ENCODE measurements around the gene PIGB. TPM values are rescaled to one million over a fixed set of nuclear protein-coding genes. Genes with fewer than 3 reads are reported as not detected.
"Not testable (repeated sequence)": the region's sequence is repeated elsewhere in the genome, so short reads cannot be mapped to it uniquely, and the experiment has no call there.

The PIGB gene
- total RNA-seq, 1 donor from 2014 or later = 8.6 TPM

DNA sequence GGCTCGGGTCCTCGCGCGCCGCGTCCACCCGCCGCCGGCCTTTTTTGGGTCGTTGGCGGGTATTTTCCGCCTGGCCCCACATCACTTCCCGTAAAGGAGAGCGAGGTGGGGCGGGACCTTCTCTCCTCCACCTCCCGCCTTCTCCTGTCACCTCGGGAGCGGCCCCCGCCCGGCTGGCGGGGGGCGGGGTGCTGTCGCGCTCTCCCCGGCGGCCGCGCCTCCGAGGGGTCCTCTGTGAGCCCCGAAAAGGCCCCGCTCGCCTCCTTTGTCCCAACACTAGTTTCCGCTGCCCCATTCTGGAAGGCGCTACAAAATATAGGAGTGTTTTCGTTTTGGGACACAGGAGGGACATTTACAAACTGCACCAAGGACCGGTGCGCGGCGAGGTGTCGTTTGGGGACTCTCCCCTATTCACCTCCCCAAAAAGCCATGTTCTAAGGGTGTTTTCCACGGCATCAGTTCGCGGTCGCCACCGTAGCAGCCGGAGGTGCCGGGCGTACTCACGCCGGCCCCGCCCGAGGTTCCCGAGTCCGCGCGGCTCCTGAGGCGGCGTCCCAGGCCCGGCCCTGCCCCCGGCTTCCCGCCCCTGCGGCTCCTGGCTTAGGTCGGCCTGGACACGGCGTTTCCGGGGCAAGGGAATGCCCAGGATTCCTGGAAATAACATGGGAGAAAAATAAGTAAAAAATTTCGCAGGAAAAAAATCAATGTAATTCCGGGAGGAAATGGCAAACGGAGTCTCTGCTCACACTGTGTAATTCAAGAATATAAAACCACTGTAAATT is 29.1 kb upstream of the PIGB start, which contains the start of gene RAB27A:
Gene RAB27A (minus strand): TSS at position 68 of the 782 bp plus-strand sequence. CDS start 54,879 bp downstream, outside the sequence.
- H3K27me3 ChIP-seq = no peaks in the 10 kb centered on the region
- peak within 1 kb of the TSS; percentile 80 for H3K4me3 ChIP-seq
- H3K36me3 ChIP-seq = no peaks in the 10 kb centered on the region
- no peaks in the 10 kb centered on the region for H3K9me3 ChIP-seq
- DNase-seq (peak; percentile 92), ATAC-seq (peak; percentile 90)
- H3K27ac ChIP-seq = peak within 1 kb of the TSS; percentile 94
- intact Hi-C loops (cut with DNase I) = loop anchor here (5.0 kb wide), 1 partner anchor 73 kb away; no protein-coding TSS in a partner anchor
- H3K4me1 ChIP-seq = peaks cover 4% of the 10 kb centered on the region
- TF ChIP-seq, protein P1, sequence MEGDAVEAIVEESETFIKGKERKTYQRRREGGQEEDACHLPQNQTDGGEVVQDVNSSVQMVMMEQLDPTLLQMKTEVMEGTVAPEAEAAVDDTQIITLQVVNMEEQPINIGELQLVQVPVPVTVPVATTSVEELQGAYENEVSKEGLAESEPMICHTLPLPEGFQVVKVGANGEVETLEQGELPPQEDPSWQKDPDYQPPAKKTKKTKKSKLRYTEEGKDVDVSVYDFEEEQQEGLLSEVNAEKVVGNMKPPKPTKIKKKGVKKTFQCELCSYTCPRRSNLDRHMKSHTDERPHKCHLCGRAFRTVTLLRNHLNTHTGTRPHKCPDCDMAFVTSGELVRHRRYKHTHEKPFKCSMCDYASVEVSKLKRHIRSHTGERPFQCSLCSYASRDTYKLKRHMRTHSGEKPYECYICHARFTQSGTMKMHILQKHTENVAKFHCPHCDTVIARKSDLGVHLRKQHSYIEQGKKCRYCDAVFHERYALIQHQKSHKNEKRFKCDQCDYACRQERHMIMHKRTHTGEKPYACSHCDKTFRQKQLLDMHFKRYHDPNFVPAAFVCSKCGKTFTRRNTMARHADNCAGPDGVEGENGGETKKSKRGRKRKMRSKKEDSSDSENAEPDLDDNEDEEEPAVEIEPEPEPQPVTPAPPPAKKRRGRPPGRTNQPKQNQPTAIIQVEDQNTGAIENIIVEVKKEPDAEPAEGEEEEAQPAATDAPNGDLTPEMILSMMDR (IDR thresholded peaks at IDR 0.05) = no peak

DNA sequence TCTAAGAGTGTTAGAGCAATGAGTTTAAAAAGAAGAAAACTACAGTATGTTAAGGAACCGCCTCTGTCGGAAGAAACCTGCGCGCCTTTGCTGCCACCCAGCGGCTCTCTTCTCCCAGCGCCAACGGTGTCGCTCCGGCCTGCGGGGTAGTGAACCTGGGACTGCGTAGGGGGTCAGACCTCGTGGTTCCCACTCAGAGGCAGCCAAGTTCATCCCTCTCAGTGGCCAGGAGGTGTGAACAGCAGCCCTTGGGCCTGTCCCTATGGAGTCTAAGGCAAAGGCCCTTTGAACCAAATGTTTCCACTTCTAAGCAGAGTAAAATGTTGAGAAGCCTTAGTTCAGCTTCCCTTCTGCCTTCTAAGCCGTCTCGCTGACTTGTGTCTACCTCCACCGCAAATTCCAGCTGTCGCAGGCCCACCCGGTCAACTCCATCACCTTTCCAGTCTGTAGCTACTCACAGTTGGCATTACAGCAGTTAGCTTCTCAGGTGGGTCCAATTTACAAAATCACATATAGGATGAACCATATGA is 28.4 kb upstream of the PIGB start:
- H3K27me3 ChIP-seq = no peaks in the 10 kb centered on the region
- intact Hi-C loops (cut with DNase I) = loop anchor here (5.0 kb wide), 1 partner anchor 73 kb away; no protein-coding TSS in a partner anchor
- DNase-seq (peak; percentile 93), ATAC-seq (peak; percentile 90)
- peak overlapping the region; percentile 94 for H3K27ac ChIP-seq
- no peaks in the 10 kb centered on the region for H3K36me3 ChIP-seq
- H3K4me3 ChIP-seq = peak overlapping the region; percentile 80
- H3K9me3 ChIP-seq = no peaks in the 10 kb centered on the region
- TF ChIP-seq, protein P1 (IDR thresholded peaks at IDR 0.05) = peak; percentile 94
- H3K4me1 ChIP-seq = peaks cover 4% of the 10 kb centered on the region

DNA sequence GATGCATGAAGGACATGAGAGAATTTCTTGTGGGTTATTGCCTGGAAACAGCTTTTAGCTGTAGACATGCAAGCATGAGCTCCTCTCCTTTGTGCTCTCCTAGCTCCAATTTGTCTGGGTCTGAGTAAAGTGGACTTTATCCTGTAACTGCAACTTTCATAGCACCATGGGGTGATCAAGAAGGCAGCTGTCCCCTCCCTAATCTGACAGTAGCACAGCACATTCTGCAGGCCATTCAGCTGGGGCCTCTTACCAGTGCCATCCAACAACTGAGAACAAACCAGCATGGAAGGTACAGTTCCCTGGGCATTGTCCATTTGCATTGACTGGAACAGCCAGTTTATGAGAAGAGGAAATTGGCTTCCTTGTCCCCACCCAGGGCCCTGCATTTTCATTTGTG is 21.7 kb upstream of the PIGB start:
- ATAC-seq = no peak
- intact Hi-C loops (cut with DNase I) = no loop called here
- DNase-seq = no peak
- H3K27me3 ChIP-seq = no peaks in the 10 kb centered on the region
- no peaks in the 10 kb centered on the region for H3K4me1 ChIP-seq
- no peak overlapping the region for H3K4me3 ChIP-seq
- TF ChIP-seq, protein P1 (IDR thresholded peaks at IDR 0.05) = no peak
- H3K27ac ChIP-seq = no peak overlapping the region
- H3K36me3 ChIP-seq = no peaks in the 10 kb centered on the region
- no peaks in the 10 kb centered on the region for H3K9me3 ChIP-seq

DNA sequence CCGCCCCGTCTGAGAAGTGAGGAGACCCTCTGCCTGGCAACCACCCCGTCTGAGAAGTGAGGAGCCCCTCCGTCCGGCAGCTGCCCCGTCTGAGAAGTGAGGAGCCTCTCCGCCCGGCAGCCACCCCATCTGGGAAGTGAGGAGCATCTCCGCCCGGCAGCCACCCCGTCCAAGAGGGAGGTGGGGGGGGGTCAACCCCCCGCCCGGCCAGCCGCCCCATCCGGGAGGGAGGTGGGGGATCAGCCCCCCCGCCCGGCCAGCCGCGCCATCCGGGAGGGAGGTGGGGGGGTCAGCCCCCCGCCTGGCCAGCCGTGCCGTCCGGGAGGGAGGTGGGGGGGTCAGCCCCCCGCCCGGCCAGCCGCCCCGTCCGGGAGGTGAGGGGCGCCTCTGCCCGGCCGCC is 16.2 kb upstream of the PIGB start:
- H3K4me1 ChIP-seq; H3K36me3 ChIP-seq; H3K27ac ChIP-seq; ATAC-seq; intact Hi-C loops (cut with DNase I); H3K4me3 ChIP-seq; DNase-seq; H3K9me3 ChIP-seq; H3K27me3 ChIP-seq: not testable (repeated sequence)

DNA sequence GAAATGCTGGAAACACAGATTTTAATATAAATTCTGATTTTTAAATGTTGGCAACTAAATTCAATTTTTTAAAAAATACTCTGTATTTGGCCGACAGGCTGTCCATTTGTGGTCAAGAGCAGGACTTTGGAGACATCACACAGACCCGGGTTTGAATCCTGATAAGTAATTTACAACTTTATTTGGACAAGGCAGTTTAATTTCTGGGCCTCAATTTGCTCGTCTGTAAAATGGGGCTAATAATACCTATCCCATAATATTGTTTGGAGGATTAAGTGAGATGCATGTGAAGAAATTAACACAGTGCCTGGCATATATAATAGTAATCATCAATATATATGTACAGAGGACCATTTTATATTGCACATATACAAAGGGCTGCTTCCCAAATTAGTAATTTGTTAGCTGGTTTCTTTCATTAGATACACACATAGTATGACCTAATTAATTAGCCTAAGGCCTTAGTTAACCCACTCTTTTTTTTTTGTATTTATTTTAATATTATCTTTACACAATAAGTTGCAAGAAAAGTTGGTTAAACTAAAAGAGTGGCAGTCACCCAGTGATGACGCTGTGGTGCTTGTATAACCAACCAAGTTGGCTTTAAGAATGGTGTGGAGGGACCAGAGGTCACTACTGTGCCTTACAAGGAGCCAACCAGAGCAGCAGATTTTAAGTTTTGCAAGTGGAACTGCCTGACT is 665 bp downstream of the PIGB start:
- TF ChIP-seq, protein P1 (IDR thresholded peaks at IDR 0.05) = no peak
- no peak for DNase-seq
- H3K27ac ChIP-seq = peak overlapping the region; percentile 95
- intact Hi-C loops (cut with DNase I) = no loop called here
- H3K4me3 ChIP-seq = peak overlapping the region; percentile 76
- ATAC-seq = peak; percentile 22
- peaks cover 5% of the 10 kb centered on the region for H3K36me3 ChIP-seq
- peaks cover 30% of the 10 kb centered on the region for H3K4me1 ChIP-seq
- H3K9me3 ChIP-seq = no peaks in the 10 kb centered on the region
- H3K27me3 ChIP-seq = no peaks in the 10 kb centered on the region

DNA sequence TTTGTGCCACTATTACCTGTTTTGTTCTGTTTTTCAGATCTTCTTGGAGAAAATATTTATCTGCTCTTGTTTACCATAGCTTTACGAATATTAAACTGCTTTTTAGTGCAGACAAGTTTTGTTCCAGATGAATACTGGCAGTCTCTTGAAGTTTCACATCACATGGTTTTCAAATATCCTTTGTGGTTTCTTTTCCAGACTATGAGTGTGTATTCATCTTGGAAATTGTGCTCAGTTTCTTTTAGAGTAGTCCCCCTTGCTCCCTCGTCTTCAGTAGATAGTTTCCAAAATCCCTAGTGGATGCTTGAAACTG is 1.2 kb downstream of the PIGB start:
- Histone ChIP-seq H3K27ac (no peak overlapping the region), H3K4me3 (peak overlapping the region; percentile 76), H3K27me3 (no peaks in the 10 kb centered on the region), H3K9me3 (no peaks in the 10 kb centered on the region), H3K4me1 (peaks cover 30% of the 10 kb centered on the region), H3K36me3 (peaks cover 6% of the 10 kb centered on the region)
- DNase-seq = no peak
- TF ChIP-seq, protein P1 (IDR thresholded peaks at IDR 0.05) = no peak
- intact Hi-C loops (cut with DNase I) = no loop called here
- no peak for ATAC-seq
